Tibial nerve (tissue), 4 donors: ENCODE data around the gene HTT. TPM values are rescaled to one million over a fixed set of nuclear protein-coding genes. Genes with fewer than 3 reads are reported as not detected.

Experiments used
- DNase-seq, 2 donors: peaks; one replicate each; pipeline ENCODE4 v3.0.0-alpha.2; 2019; ENCODE audit warnings: low spot score in 2 of 2
- H3K27ac ChIP-seq, 4 donors: fragments of 200-600 bp; sonication (generic) in 3 of 4; one replicate each; pipeline ENCODE4 v1.5.1; 2017 to 2019; ENCODE audit warnings: mild to moderate bottlenecking in 1 of 4
- H3K27me3 ChIP-seq, 2 donors: fragments of 200-600 bp; sonication (generic) in 1 of 2; one replicate each; pipeline versions ENCODE4 v1.5.1 to v1.6.0; 2017 to 2019
- H3K36me3 ChIP-seq, 3 donors: fragments of 200-600 bp; sonication (generic); one replicate each; pipeline ENCODE4 v1.5.1; 2018 to 2019
- H3K4me1 ChIP-seq, 4 donors: fragments of 200-600 bp; sonication (generic) in 3 of 4; one replicate each; pipeline ENCODE4 v1.5.1; 2017 to 2019
- H3K4me3 ChIP-seq, 4 donors: fragments of 200-600 bp; sonication (generic) in 3 of 4; one replicate each; pipeline ENCODE4 v1.5.1; 2017 to 2019; ENCODE audit warnings: mild to moderate bottlenecking in 1 of 4, moderate library complexity in 1 of 4
- H3K9me3 ChIP-seq, 4 donors: fragments of 200-600 bp; sonication (generic) in 3 of 4; one replicate each; pipeline ENCODE4 v1.5.1; 2017 to 2019
- EP300 ChIP-seq, 2 donors: sonication (generic); formaldehyde crosslinking; IDR thresholded peaks; one replicate each; pipeline ENCODE4 v1.6.1; 2017; ENCODE audit warnings: antibody characterized with exemption in 2 of 2, mild to moderate bottlenecking in 1 of 2
- POLR2A ChIP-seq, 2 donors: fragments of 450-650 bp; IDR thresholded peaks; one replicate each; pipeline ENCODE4 v1.6.1; 2017; ENCODE audit warnings: antibody characterized with exemption in 2 of 2, mild to moderate bottlenecking in 2 of 2, moderate library complexity in 2 of 2
- WGBS, 2 donors: methylation state at CpG; one replicate each; pipeline ENCODE4 v1.1.5; 2018; 5-methylcytosine and 5-hydroxymethylcytosine counted together
- total RNA-seq, 4 donors: library from RNA; depleted of rRNA; stranded (reverse); fragments of >200 nt; gene quantifications; one replicate each; pipeline ENCODE4 v1.1.0, GENCODE V29; 2016
- TF ChIP-seq, protein P1 (sequence below), 5 experiments: fragments of 200-600 bp in 3 of 5; fragments of 450-650 bp in 2 of 5; sonication (generic) in 3 of 5; IDR thresholded peaks; one replicate each; pipeline ENCODE4 v1.5.1; 2016 to 2019; ENCODE audit warnings: antibody characterized with exemption in 5 of 5, mild to moderate bottlenecking in 3 of 5, moderate library complexity in 2 of 5

Gene HTT
- total RNA-seq, 4 donors from 2014 or later, result 62.2 to 93.6 (median 81.2) TPM

DNA sequence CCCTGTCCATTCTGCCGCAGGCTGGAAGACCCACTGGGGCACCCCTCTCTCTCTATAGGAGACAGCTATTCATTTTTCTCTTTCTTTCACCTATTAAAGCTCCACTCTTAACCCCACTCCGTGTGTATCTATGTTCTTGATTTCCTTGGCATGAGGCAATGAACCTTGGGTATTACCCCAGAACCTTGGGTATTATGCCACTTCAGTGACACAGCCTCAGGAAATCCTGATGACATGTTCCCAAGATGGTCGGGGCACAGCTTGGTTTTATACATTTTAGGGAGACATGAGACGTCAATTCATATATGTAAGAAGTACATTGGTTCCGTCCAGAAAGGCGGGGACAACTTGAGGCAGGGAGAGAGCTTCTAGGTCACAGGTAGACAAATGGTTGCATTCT lies 13.5 kb upstream of the HTT start:
- 91 to 92% methylated on average over 6 of the region's 6 CpGs for WGBS, 2 donors
- Histone ChIP-seq H3K27ac (no peak overlapping the region), H3K4me1 (no peaks in the 10 kb centered on the region), H3K9me3 (no peaks in the 10 kb centered on the region), H3K27me3 (no peaks in the 10 kb centered on the region), H3K4me3 (no peak overlapping the region), H3K36me3 (no peaks in the 10 kb centered on the region)
- no peak for DNase-seq
- no peak for TF ChIP-seq EP300 (IDR thresholded peaks at IDR 0.05)
- TF ChIP-seq POLR2A (IDR thresholded peaks at IDR 0.05), result no peak
- TF ChIP-seq, protein P1, sequence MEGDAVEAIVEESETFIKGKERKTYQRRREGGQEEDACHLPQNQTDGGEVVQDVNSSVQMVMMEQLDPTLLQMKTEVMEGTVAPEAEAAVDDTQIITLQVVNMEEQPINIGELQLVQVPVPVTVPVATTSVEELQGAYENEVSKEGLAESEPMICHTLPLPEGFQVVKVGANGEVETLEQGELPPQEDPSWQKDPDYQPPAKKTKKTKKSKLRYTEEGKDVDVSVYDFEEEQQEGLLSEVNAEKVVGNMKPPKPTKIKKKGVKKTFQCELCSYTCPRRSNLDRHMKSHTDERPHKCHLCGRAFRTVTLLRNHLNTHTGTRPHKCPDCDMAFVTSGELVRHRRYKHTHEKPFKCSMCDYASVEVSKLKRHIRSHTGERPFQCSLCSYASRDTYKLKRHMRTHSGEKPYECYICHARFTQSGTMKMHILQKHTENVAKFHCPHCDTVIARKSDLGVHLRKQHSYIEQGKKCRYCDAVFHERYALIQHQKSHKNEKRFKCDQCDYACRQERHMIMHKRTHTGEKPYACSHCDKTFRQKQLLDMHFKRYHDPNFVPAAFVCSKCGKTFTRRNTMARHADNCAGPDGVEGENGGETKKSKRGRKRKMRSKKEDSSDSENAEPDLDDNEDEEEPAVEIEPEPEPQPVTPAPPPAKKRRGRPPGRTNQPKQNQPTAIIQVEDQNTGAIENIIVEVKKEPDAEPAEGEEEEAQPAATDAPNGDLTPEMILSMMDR (IDR thresholded peaks at IDR 0.05), result no peak

DNA sequence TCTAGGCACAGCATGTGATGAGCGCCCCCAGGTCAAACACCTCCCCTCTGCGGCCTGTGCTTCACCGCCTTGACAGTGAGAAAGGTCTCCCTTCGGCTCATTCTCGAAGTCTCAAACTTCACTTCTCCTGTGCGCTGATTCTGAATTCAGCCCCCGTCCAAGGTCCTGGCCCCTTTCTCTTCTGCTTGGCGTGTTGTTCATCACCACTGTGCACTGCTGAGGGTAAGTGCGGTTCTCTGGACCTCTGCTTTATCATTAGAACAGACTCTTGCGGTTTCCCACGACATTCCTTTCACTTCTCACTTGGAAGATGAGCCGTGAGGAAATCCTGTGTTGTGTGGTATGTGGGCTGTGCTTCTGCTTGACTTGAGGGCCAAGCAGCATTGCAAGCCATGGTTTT lies 12.0 kb upstream of the HTT start:
- Histone ChIP-seq H3K9me3 (no peaks in the 10 kb centered on the region), H3K27me3 (no peaks in the 10 kb centered on the region), H3K4me3 (no peak overlapping the region), H3K4me1 (no peaks in the 10 kb centered on the region), H3K36me3 (no peaks in the 10 kb centered on the region), H3K27ac (no peak overlapping the region)
- no peak for DNase-seq
- 85% methylated on average over 12 of the region's 12 CpGs for WGBS, 2 donors
- TF ChIP-seq, protein P1 (IDR thresholded peaks at IDR 0.05), result no peak
- TF ChIP-seq EP300 (IDR thresholded peaks at IDR 0.05), result no peak
- no peak for TF ChIP-seq POLR2A (IDR thresholded peaks at IDR 0.05)

DNA sequence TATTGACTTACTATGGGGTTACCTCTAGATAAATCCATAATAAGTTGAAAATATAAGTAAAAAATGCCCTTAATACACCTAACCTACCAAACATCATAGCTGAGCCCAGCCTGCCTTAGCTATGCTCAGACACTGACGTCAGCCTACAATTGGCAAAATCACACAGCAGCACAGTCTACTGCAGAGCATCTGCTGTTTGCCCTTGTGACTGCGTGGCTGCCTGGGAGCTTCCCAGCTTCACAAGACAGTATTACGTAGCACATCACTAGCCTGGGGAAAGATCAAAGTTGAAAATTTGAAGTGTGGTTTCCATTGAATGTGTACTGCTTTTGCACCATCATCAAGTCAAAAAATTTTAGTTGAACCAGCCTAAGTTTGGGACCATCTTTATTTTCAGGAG lies 8.9 kb upstream of the HTT start:
- 87 to 91% methylated on average over 3 of the region's 3 CpGs for WGBS, 2 donors
- Histone ChIP-seq H3K4me3 (no peak overlapping the region), H3K36me3 (no peaks in the 10 kb centered on the region), H3K4me1 (no peaks in the 10 kb centered on the region), H3K27ac (no peak overlapping the region), H3K9me3 (no peaks in the 10 kb centered on the region), H3K27me3 (no peaks in the 10 kb centered on the region)
- no peak for DNase-seq
- TF ChIP-seq, protein P1 (IDR thresholded peaks at IDR 0.05), result no peak
- TF ChIP-seq POLR2A (IDR thresholded peaks at IDR 0.05), result no peak
- TF ChIP-seq EP300 (IDR thresholded peaks at IDR 0.05), result no peak

DNA sequence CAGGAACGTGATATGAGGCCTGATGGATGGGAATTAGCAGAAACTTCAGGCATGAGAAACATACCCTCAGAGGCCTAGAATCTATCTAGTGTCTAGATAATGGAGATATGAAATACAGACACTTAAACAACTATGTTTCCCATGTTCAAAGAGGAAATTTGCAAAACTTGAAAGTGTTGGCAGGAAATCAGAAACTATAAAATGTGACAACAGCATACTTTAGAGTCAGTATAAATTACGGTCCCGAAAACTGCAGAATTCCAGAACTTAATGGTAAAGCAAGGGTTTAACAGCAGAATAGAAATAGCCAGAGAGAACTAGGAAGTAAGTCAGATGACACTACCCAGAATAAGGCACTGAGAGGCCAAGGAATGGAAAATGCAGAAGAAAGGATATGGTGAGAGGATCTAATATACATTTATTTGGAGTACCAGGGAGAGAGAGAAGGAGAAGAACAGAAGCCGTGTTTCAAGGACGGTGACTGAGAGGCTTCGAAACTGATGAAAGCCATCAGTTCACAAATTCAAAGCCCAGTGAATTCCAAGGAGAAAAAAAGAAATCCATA lies 7.6 kb upstream of the HTT start:
- no peak for TF ChIP-seq POLR2A (IDR thresholded peaks at IDR 0.05)
- TF ChIP-seq, protein P1 (IDR thresholded peaks at IDR 0.05), result no peak
- no peak for TF ChIP-seq EP300 (IDR thresholded peaks at IDR 0.05)
- no peaks in the 10 kb centered on the region for H3K27me3 ChIP-seq
- 77 to 81% methylated on average over 6 of the region's 6 CpGs for WGBS, 2 donors
- no peaks in the 10 kb centered on the region for H3K9me3 ChIP-seq
- H3K36me3 ChIP-seq, result no peaks in the 10 kb centered on the region
- no peak overlapping the region for H3K4me3 ChIP-seq
- H3K27ac ChIP-seq, result no peak overlapping the region
- DNase-seq, result no peak
- H3K4me1 ChIP-seq, result no peaks in the 10 kb centered on the region

DNA sequence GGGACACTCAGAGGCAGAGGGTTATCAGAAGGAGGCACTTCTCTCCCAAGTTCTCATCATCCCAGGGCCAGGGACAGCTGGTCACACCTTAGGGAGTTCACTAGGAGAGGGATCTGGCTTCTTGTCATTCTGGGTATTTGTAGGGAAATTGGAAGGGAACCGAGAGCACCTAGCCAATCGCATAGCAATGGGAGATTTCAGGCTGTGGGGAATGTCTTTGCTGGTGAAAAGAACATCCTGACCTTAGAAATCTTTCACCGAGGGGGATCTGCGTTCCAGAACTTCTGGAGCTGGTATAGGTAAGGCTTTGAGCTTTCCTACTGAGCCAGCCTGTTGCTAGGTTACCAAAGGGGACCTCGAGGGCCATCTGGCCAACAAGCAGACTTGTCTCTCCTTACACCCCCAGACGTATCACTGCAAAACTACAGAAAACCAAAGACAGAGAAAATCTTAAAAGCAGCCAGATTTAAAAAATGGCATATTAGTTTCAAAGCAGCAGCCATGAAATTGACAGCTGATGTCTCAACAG lies 6.9 kb upstream of the HTT start:
- Histone ChIP-seq H3K27me3 (no peaks in the 10 kb centered on the region), H3K4me3 (no peak overlapping the region), H3K4me1 (no peaks in the 10 kb centered on the region), H3K9me3 (no peaks in the 10 kb centered on the region), H3K27ac (no peak overlapping the region), H3K36me3 (no peaks in the 10 kb centered on the region)
- TF ChIP-seq, protein P1 (IDR thresholded peaks at IDR 0.05), result no peak
- TF ChIP-seq POLR2A (IDR thresholded peaks at IDR 0.05) (no peak), EP300 (IDR thresholded peaks at IDR 0.05) (no peak)
- WGBS, 2 donors, result 77 to 85% methylated on average over 6 of the region's 6 CpGs
- no peak for DNase-seq
